EH (cell line): ENCODE results near the gene HRH3.

Experiments
- DNase-seq: peaks from one replicate; pipeline ENCODE4 v3.0.0-alpha.2; 2015; ENCODE audit warnings: low read depth

Gene HRH3

GRCh38 chr20:62243906-62244515 lies 23.9 kb upstream of the HRH3 start:
- DNase-seq = no peak

DNA sequence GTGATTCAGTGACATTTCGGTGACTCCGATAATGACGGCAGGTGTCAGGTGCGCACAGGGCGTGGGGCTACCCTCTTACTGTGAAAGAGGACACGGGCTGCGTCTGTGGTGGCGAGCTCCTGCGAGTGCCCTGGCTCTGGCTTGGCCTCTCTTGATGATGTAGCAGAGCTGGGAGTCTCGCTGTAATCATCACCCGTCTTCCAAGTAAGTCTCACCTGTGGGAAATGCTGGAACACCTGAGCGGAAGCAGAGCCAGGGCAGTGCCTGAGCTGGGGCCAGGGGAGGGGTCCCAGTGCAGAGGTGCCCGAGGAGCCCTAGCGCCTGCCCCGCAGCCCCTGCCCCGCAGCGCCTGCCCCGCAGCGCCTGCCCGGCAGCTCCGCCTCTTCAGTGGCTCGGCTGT lies 23.0 kb upstream of the HRH3 start:
- no peak for DNase-seq

DNA sequence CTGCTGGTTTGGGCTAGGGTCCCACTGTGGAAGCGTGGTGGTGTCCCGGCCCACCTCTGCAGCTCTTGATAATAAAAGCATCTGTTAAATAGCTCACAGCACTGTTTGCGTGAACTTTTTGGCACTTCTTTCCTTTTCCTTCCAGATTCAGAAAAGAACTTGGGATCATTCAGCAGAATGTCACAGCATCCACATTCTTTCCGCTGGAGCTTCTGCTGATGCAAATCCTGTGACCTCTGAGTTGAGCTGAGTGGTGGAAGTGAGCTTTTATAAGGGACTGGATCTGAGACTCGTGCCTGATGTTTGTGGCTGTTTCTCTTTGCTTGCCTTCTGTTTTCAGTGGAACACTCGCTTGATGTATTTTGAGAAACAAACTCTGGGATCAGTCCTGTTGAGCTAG lies 22.1 kb upstream of the HRH3 start:
- no peak for DNase-seq

DNA sequence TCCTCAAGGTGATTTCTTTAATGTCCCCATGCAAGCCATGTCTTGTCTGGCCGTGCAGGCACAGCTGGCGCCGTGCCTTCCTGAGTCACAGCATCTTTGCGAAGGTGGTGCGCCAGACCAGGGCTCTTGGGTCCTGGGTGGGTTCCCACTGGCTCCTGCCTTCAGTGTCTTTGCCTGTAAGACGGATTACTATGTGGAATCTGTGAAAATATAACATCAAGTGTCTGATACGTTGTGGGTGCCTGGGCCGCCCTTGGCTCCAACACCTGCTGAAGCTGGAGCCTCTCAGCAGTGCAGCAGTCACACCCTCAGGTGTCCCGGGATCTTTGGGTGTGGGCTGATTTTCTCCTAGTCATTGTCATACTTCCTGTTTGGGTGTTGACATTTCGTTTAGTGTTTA lies 21.4 kb upstream of the HRH3 start:
- no peak for DNase-seq

GRCh38 chr20:62240020-62240685 lies 20.1 kb upstream of the HRH3 start:
- DNase-seq = no peak

GRCh38 chr20:62239278-62239879 lies 19.3 kb upstream of the HRH3 start:
- peak; percentile 13 for DNase-seq

DNA sequence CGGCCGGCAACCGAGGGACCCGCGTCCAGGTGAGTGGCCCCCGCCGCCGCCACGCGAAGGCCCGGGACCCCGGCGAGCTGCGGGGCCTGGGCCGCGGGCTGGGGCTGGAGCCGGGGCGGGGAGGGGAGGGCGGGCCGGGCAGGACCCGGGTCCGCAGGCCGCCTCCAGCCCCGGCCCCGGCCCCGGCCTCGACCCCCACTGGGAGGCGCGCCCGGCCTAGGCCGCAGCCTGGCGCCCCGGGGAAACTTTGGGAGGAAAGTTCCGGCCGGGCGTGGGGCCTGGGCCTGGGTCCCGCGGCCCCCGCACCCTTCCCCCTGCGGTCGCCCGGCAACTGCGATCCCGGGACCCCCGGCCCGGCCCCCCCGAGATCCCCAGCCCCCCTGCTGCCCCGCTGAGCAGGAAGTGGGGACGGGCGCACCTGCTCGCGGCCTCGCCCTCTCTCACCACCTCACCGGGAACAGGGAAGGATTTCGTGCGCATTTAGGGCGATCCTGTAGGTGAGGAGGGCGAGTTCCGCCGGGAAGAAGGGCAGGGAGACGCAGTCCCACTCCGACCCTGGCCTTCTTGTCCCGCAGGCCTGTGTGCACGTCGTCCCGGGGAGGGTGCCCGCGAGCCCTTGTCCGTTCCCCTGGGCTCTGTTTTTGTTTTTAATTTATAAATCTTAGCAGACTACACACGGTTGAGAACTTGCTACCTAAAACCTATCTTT lies 18.6 kb upstream of the HRH3 start:
- peak; percentile 24 for DNase-seq

DNA sequence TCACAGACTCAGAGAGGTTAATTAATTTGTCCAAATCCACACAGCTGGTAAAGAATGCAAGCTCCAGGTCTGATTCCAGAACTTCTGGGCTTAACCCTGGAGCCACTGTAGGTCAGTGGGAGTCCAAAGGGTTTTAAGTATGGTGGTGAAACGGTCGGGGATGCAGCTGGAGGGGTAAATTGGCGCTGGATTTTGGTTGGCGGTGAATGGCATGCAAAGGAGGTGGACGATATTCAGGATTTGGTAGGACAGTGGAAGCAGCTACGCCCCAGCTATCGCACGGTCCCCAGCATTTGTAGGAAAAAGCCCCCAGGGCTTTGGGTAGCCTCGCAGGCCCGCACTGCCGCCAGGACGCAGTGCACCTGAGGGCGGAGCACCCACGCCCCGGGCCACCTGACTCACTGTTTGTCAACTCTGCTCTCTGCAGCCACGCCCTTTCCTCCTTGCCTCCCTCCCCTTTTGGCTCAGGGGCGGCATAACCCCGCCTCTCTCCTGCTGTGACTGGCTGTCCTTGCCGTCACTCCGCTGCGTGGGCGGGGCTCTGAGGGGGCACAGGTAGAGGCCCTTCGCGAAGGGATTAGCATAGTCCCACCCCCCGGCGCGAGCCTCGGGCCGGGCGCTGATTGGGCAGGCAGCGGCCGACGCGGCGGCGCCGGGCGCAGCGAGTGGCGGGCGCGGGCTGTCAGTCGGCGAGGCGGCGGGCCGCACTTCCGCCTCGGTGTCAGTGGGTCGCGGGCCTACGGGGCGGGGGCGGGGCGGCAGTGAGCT lies 17.9 kb upstream of the HRH3 start, which contains the start of gene OSBPL2:
Gene OSBPL2, plus strand, starts transcription at position 721 of the 768 bp plus-strand sequence. CDS start 17,664 bp downstream, outside the sequence.
- peak; percentile 96 for DNase-seq

DNA sequence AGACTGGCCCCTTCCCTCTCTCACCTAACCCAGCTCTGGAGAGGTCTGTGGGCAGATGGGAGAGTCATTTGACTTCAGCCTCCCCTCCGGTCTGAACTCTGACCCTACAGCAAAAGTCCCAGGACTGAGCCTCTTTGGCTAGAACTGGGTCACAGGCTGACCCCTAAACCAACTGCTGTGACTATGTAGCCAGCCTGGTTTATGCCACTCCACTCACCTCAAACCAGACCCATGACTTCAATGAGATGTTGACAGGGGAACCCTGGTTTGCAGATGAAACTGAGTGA lies 17.4 kb upstream of the HRH3 start:
- DNase-seq = no peak

DNA sequence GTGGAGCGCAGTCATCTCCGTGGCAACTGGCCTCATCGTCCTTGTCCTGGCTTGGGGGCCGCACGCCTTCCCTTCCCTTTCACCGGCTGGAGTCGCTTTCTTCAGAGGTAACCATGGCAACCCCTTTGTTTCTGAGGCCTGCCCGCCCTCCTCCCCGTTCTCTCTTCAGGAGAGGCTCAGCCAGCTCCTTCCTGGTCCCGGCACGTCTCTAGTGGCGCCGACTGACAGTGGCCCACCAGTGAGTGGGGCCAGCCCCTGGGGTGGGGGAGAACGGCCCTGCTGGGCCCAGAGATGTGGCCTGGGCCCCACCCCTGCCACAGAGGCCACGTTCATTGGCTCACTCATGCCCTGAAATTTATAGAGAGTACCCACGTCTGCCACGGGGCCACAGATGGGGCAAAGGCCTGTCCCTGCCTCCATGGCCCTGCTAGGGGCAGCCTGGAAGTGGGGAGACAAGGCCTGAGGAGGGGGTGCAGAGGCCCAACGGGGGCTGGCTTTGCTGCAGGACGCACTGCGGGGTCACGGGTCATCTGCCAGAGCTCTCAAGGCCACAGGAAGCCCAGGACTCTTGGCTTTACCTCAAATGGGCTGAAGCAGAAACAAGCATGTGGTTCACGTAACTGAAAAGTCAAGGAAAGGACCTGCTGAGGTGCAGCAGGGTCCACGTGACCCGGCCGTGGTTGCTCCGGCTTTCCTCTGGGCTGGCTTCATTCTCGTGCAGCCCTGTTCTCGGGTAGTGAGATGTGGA lies 16.9 kb upstream of the HRH3 start:
- DNase-seq = peak; percentile 9

GRCh38 chr20:62236200-62236599 lies 16.1 kb upstream of the HRH3 start:
- DNase-seq = no peak

DNA sequence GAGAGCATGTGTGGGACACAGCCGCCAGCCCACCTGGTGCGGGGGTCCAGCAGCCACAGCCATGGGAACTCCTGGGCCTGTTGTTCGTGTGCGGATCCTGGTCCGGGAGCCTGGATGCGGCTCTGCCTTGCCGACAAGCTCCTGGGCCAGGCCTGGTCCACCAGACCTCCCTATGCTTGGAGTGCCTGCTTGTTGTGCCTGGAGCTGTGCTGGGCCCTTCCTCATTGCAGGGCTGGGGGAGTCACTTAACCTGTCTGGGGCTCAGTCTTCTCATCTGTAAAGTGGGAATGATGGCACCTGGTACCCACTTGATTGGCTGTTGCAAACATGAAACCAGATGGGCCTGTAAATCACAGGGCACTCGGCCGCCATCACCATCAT lies 15.7 kb upstream of the HRH3 start:
- no peak for DNase-seq

- peak; percentile 4 for DNase-seq
These were observed 15.1 kb upstream of the HRH3 start for GRCh38 chr20:62235001-62235776.

DNA sequence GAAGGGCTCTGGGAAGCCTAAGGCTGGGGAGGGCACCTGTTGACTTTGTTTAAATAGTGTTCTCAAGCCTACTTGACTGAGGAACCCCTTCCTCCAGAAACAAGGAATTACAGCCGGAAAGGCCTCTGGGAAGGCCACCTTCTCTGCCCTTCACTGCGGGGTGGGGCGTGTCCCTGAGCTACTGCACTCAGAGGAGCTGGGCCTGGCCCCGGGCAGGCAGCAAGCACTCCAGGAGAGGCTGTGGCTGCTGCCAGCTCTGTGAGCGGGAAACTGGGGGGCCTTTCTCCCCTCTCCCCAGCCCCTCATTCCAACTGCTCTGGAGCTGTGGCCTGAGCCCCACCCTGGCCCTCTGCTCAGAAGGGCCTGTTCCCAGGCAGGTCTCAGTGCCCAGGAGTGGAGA lies 14.3 kb upstream of the HRH3 start:
- DNase-seq = no peak

GRCh38 chr20:62233684-62234083 lies 13.6 kb upstream of the HRH3 start:
- no peak for DNase-seq

- DNase-seq = no peak
These were observed 12.9 kb upstream of the HRH3 start for GRCh38 chr20:62232770-62233645.

DNA sequence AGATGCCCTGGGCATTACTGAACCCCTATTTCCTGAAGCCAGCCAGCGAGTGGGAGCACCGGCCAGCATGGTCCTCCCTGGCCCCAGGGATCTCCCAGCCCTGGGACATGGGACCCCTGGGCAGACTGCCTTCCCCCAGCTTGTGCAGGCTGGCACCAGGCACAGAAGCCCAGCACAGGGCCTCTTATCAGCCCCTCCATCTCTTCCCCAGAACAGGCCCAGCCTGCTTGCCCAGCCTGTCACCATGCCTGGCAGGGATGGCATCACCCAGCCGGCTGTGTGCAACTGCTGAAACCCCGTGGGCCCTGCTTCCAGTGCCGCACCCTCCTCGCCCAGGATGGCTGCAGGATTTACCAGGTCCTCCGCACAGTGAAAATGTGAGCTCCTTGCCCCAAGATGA lies 12.1 kb upstream of the HRH3 start:
- no peak for DNase-seq

DNA sequence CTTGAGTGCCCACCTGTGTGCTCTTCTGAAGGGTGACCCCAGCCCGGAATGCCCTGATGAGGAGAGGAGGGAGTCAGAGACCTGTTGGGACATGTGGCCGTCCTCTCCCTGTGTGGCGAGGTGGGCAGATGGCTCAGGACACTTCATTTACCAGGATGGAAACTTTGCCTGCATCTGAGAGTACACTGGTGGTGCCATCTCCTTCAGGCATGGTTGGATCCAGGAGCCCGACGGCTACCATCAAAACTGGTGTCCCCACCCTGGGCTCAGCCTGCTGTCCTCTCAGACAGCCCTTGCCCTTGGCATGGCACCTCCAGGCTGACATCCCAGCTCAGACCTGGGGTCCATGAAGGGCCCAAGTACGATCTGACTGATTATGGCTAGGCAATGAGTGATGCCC lies 11.2 kb upstream of the HRH3 start:
- no peak for DNase-seq

GRCh38 chr20:62230696-62231095 lies 10.6 kb upstream of the HRH3 start:
- no peak for DNase-seq

DNA sequence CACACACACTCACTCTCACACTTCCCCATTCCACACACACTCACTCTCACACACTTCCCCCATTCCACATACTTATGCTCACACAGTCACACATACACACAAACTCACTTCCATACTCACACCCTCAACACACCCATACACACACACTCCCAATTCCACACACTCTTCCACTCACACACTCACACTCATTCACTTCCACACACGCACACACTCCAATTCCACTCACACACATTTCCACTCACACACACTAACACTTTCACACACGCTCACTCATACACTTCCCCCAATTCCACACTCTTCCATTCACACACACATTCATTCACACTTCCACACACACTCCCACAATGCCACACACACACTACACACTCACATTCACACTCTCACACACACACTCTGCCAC lies 10.2 kb upstream of the HRH3 start:
- DNase-seq = no peak
